NCI-H128 (cell line): ENCODE results near the gene PPP1R1B.

ENCODE experiments used
- DNase-seq: peaks from one replicate; lab custom pipeline; 2025; ENCODE audit not compliant: unreplicated experiment; lab: John Stamatoyannopoulos, UW

The PPP1R1B gene

GRCh38 chr17:39679521-39680192, 52.9 kb downstream of the PPP1R1B start:
- DNase-seq, result no peak

- DNase-seq, result no peak
These were observed 56.7 kb downstream of the PPP1R1B start for GRCh38 chr17:39683295-39683939.

- DNase-seq, result no peak
These were observed 57.8 kb downstream of the PPP1R1B start for GRCh38 chr17:39684369-39685192.
